HG02623 (cell line): Measurements from ENCODE around the gene TRPV4.

Experiments
- ATAC-seq: cut with Tn5 transposase; IDR thresholded peaks from one replicate; pipeline ENCODE4 v1.9.1; 2021; ENCODE audit warnings: moderate library complexity; ENCODE audit not compliant: unreplicated experiment

The TRPV4 gene

DNA sequence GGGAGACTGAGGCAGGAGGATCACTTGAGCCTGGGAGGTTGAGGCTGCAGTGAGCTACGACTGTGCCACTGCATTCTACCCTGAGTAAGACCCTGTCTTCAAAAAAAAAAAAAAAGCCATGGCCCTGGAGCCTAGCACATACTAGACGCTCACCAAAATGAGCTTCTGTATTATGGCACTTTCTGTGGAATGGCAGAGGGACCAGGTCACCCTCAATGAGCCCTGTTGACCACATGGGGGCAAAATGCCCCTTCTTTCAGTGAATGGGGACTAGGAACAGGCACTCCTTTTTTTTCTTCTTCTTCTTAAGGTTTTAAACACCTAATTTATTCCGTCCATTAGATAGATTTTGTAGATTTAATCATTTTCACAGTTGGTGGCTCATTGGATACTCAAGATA is 69.1 kb downstream of the TRPV4 start:
- no peak for ATAC-seq

GRCh38 chr12:109763201-109763841 is 69.9 kb downstream of the TRPV4 start:
- ATAC-seq = no peak

GRCh38 chr12:109762673-109763191 is 70.5 kb downstream of the TRPV4 start:
- no peak for ATAC-seq

- no peak for ATAC-seq
Observed at GRCh38 chr12:109762071-109762672, 71.0 kb downstream of the TRPV4 start.

GRCh38 chr12:109760930-109761921 is 72.0 kb downstream of the TRPV4 start:
- no peak for ATAC-seq

- no peak for ATAC-seq
Observed at GRCh38 chr12:109760031-109760929, 72.9 kb downstream of the TRPV4 start.

DNA sequence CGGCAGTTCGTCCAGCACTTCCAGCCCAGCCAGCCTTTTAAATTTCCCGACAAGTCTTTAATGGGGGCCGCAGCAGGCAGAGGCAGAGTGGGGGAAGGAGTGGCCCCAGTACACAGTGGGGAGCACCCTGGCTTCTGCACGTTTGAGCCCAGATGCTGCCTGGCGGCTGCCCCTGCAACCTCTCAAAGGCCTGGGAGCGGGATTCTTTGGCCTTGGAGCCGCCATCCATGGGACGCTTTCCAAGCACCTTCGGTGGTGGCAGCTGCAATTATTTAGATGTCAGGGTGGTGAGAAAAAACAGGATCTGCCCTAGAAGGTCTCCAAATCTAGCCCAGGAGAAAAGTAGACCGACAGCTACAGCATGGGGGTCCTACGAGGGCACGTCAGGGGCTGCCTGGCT is 73.6 kb downstream of the TRPV4 start:
- ATAC-seq = no peak

DNA sequence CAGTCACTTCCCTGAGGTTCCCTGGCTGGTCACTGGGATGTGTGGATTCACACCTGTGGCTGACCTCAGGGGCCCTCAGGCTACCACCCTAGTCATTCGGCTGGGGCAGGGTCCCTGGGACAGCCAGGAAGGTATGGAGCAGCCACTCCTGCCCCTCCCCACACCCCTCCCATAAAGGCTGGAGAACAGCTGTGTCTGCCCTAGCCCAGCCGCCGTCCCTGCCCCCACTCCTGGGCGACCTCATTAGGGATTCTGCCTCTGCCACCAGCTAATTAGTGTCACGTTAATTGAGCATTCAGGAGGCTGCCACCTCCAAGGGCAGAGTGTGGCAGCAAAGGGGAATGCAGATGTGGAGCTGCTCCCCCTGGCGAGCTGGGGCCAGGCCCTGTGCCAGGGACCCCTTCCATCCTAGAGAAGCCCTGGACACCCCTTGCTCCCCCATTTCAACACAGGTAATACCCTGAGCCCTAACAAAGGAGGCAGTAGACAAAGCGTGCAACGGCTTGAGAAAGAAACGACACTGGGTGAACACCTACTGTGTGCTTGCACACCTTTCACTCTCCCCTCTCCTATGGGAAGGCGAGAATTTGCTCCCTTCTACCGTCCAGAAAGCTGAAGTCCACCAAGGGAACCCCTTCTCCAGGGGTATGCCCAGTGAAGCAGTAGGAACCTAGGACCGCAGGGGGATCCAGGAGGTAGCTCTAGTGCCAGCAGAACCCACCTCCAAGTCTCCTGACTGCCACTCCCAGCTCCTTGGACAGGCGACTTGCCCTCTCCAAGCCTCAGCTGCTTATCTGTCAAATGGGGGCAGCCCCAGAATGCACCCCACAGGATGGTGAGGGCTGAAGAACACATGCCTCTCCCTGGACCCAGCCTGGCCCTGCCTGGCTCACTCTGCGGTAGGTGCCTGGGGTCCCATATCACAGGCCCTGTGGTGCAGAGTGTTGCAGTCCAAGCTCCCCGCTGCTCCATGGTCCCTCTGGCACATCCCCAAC is 74.5 kb downstream of the TRPV4 start:
- ATAC-seq = no peak

DNA sequence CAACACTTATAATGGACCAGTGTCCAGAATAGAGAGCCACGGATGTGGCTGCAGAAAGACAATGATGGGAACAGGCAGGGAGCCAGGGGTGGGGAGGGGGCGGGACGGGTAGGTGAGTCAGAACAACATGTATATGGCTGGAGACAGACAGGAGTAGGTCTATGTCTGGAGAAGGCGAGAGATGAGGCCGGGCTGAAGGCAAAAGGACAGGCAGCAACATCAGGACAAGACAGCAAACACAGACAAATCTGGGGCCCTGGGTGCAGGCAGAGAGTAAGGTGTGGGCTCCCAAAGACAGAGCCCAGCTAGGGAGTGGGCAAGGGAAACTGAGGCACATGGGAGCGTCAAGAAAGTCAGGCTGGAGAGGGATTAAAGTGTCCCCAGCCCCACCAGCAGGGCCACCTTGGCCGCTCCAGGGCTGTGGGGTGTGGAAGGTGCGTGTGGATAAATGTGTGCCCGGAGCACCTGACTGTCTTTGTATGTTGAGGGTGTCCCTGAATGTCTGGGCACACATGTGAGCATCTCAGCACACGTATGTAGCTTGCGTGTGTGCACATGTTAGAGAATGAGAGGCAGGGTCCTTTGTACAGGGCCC is 75.4 kb downstream of the TRPV4 start:
- ATAC-seq = no peak

GRCh38 chr12:109756457-109756856 is 76.7 kb downstream of the TRPV4 start:
- ATAC-seq = no peak

DNA sequence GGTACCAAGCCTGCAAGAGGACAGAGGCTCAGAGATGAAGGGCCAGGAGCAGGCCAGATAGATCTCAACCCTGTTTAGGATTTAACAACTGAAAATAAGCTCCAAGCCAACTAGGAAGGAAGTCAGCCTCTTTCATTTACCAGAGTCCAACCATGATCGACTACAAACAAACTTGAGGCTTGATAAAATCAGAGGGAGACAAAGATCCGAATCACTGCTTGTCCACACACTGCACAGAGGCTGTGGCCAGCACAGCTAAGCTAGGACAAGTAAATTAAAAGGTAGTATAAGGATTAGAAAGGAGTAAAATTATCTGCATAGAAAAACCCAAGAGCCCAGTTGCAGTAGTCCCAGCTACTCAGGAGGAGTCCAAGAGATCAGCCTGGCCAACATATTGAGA is 79.2 kb downstream of the TRPV4 start:
- no peak for ATAC-seq

DNA sequence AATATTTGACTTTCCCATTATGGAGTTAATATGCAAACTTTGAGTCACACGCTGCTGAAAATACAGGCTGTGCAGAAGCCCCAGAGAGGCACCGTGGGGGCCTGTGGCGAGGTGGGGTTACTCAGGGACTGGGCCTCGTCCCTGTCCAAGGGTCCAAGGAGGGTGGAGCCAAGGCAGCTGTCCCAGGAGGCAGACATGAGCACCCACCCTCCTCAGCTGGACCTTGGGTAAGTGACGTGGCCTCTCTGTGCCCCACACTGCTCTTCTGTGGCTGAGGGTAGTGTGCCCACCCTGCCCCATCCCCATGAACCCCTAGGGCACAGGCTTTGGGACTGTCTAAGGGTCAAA is 80.2 kb downstream of the TRPV4 start:
- ATAC-seq = no peak

- ATAC-seq = no peak
Observed at GRCh38 chr12:109752117-109753053, 80.8 kb downstream of the TRPV4 start.

DNA sequence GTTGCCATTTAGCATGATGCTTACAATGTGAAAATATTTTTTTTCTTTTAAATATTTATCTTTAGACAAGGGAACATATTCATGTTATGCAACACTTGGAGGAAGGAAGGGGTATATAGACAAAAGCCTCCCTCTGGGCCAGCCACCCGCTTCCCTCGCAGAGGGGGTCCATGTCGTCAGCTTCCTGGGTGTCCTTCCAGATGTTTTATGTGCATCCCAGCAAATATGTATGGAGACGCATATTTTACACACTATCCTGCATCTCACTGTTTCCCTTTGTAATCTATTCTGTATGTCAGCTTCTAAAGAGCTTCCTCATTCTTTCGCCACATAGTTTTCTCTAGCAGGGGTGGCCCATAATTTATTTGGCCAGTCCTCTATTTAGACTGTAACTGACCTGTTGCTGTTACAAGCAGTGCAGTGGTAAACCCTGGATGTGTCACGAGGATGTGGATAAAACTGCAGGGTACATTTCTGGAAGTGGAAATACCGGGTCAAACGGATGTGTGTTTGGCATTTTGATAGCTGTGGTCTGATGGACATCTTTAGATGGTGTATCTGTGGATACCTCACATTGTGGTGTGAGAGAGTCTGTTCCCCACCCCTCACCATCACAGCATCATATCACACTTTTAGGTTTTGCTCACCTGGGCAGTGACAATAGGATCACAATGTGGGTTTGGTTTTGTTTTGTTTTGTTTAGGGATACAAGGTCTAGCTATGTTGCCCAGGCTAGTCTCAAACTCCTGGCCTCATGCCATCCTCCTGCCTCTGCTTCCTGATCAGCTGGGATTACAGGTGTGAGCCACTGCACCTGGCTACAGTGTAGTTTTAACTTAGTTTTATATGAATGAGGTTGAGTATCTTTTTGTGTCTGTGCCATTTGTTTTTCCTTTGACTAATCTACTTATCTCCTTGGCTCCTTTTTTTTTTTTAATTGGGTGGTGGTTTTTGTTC is 87.9 kb downstream of the TRPV4 start:
- ATAC-seq = no peak

DNA sequence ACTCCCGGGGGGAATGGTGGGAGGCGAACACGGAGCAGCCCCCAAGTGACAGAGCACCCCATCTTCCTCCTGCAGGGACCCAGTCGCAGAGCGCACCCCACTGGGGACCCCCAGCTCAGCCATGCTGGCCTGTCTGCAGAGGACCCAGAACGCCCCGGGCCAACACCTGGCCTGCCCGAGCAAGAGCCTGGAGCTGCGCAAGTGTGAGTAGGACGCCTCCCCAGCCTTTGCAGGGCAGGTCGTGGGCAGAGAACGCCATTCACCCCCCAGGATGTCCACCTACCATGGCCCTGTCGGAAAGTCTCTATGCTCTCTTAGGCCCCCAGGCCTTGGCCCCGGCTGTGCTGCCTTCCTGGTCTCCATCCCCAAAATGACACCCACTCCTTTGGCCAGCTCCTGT is 89.2 kb downstream of the TRPV4 start:
- no peak for ATAC-seq

DNA sequence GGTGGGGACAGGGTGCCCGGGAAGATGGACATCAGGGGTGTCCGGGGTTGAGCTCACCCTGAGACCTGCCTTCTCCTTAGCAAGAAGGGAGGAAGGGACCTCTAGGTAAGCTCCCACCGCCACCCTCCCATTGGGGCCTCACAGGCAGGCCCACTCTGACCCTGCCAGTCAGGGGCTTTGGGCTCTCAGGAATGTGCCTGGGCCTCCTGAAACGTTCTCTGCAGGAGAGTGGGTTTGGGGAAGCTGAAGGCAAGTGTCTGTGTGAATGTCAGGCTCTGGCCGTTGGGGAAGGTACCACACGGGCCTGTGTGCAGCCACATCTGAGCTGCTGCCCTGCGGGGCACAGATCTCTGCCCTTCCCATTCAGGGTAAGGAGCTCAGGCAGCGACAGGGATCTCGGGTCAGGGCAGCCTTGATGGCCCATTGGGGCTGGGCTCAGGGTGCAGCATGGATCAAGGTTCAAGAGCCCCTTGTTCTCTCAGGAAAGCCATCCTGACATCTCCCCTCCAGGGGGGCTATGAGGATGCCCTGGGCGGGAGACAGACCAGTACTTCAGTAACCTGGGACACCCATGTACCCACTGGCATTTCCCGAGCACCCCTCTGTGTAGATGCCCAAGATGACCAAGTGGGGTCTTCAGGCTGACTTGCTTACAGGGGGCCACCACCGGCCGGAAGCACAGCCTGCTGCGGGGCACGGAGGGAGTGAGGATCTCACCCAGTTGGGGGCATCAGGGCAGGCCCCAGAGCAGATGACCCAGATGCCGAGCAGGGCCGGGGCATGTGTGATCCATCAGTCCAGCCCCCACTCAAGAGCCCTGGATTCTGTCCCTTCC is 89.9 kb downstream of the TRPV4 start:
- no peak for ATAC-seq
